ENCODE results near the gene CCBE1.
"Not testable (repeated sequence)": the region's sequence is repeated elsewhere in the genome, so short reads cannot be mapped to it uniquely, and the experiment has no call there.

Gene CCBE1

GRCh38 chr18:59684777-59685176 is 12.4 kb downstream of the CCBE1 start:
- TF ChIP-seq GATA1 (IDR thresholded peaks at IDR 0.05; ENCODE audit: low read depth, low read length) (no peak), POLR2A (IDR thresholded peaks at IDR 0.05; ENCODE audit: low read length) (no peak)
- no peak for DNase-seq

GRCh38 chr18:59681521-59682004 is 15.7 kb downstream of the CCBE1 start:
- no peak for DNase-seq
- TF ChIP-seq POLR2A (IDR thresholded peaks at IDR 0.05; ENCODE audit: low read length) (no peak), GATA1 (IDR thresholded peaks at IDR 0.05; ENCODE audit: low read depth, low read length) (no peak)

DNA sequence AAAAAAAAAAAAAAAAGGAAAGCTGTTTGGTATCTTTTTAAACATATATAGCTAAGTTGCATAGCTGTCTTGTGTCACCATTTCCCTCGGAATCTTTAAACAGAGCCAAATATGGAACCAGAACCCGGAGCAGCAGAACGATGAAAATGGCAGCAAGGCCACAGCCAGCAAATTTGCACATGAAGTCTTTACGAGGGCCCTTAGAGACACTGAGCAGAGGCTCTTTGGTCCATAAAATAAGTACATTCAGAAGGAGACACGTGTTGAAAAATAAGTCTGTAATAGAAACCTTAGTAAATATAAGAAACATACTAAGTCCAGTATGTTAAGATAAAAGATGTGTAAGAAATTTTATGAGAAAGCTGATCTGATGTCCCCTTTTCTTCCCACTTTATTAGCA is 16.2 kb downstream of the CCBE1 start:
- no peak for DNase-seq
- TF ChIP-seq GATA1 (IDR thresholded peaks at IDR 0.05; ENCODE audit: low read depth, low read length) (no peak), POLR2A (IDR thresholded peaks at IDR 0.05; ENCODE audit: low read length) (no peak)

GRCh38 chr18:59675346-59675745 is 21.9 kb downstream of the CCBE1 start:
- TF ChIP-seq POLR2A (IDR thresholded peaks at IDR 0.05; ENCODE audit: low read length) (no peak), GATA1 (IDR thresholded peaks at IDR 0.05; ENCODE audit: low read depth, low read length) (no peak)
- no peak for DNase-seq

DNA sequence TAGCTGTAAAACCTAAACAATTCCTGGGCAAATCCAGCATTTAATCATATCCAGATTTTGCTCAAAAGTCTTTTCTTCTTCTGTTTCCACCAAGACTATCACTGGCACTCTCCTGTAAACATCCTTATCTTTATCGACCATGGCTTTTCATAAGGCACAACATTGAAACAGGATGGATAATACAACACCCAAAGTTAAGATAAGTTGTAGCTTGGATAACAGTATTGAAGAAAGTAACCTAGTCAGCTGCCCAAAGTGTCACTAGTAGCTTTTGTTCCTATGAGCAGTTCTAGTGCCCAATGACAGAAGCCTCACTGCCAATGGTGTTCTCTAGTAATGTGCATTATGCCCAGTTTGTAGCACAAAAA is 22.3 kb downstream of the CCBE1 start:
- no peak for TF ChIP-seq GATA1 (IDR thresholded peaks at IDR 0.05; ENCODE audit: low read depth, low read length)
- TF ChIP-seq POLR2A (IDR thresholded peaks at IDR 0.05; ENCODE audit: low read length): no peak
- no peak for DNase-seq

GRCh38 chr18:59674186-59674902 is 22.9 kb downstream of the CCBE1 start:
- no peak for DNase-seq

DNA sequence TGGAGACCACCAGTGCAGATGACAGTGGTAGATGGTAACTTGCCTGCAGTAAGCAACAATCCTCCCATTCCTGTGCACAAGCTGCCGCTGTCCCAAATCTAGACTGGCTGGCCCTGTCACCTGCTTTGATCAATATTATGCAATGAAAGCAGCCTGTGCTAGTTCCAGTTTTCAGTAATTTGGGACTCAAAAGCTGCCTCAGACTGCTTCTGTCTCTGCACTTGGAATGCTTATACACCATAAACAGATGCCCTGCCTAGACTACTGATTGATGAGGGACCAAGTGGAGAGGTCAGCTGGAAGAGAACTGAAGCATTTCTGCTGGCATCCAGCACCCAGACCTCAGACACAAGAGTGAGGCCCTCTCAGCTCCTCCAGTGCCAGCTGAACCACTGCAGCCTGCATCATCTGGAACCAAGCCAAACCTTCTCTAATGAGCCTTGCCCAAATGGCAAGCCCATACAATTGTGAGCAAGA is 24.9 kb downstream of the CCBE1 start:
- TF ChIP-seq GATA1 (IDR thresholded peaks at IDR 0.05; ENCODE audit: low read depth, low read length): no peak
- TF ChIP-seq POLR2A (IDR thresholded peaks at IDR 0.05; ENCODE audit: low read length): no peak
- no peak for DNase-seq

More at GRCh38 chr18:59674186-59674902, 22.9 kb downstream of the CCBE1 start:
- no peak for TF ChIP-seq GATA1 (IDR thresholded peaks at IDR 0.05; ENCODE audit: low read depth, low read length)
- no peak for TF ChIP-seq POLR2A (IDR thresholded peaks at IDR 0.05; ENCODE audit: low read length)

DNA sequence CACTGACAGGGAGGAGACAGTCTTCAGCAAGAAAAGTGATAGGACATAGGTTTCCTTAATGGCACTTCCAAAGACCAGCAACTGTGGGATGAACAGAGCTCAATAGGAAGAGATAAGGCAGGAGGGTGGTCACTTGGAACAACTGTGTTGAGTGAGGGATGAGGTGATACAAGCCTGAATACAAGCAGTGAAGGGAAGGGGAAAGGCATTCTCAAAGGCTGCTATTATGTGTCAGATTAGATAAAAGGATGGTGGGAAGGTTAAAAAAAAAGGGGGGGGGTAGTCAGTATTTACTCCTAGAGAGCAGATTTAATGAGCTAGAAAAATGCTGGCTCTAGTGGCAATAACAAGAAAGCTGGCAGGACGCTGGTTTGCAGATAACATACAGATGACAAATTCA is 25.7 kb downstream of the CCBE1 start:
- DNase-seq: no peak
- no peak for TF ChIP-seq POLR2A (IDR thresholded peaks at IDR 0.05; ENCODE audit: low read length)

DNA sequence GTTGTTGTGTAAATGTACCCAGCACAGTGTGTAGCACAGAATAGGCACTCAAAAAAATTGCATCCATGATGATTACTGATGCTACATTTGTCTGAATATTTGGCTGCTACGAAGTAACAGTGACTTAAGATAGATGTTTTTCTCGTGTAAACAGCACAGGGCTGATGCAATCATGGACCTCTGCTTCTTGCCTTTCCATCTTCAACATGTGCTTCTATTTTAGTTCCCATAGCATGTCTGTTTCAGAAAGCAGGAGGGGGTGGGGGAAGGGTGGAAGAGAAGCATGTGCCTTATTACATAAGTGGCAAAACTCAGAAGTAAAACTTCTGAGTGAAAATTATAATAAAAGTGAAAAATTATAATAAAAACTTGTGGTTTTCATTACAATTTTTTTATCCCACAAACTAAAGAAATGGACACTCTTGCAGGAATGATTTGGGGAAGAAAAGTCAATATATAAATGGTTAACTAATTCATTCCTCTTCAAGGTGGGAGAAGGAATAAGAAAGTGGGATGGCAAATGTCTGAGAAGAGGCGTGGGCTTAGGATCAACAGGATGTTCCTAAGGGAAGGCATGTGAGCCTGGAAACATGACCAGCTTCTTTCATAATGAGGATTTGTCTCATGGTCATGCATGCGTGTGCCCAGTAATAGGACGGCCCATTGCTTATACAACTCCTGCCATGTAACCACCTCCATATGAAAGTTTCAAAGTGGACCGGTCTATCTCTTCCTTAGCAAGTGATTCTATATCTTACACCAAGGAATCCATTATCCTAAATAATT is 27.2 kb downstream of the CCBE1 start:
- TF ChIP-seq GATA1 (IDR thresholded peaks at IDR 0.05; ENCODE audit: low read depth, low read length): no peak
- TF ChIP-seq POLR2A (IDR thresholded peaks at IDR 0.05; ENCODE audit: low read length): no peak
- no peak for DNase-seq

- no peak for DNase-seq
- no peak for TF ChIP-seq GATA1 (IDR thresholded peaks at IDR 0.05; ENCODE audit: low read depth, low read length)
- no peak for TF ChIP-seq POLR2A (IDR thresholded peaks at IDR 0.05; ENCODE audit: low read length)
Measured at GRCh38 chr18:59667488-59667887, 29.7 kb downstream of the CCBE1 start.

DNA sequence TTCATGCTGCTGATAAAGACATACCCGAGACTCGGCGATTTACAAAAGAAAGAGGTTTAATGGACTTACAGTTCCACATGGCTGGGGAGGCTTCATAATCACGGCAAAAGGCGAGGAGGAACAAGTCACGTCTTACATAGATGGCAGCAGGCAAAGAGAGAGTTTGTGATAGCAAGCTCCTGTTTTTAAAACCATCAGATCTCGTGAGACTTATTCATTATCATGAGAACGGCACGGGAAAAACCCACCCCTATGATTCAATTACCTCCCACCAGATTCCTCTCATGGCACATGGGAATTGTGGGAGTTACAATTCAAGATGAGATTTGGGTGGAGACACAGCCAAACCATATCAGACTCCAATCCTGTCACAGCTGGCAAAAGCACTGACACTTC is 31.2 kb downstream of the CCBE1 start:
- not testable (repeated sequence) for DNase-seq

DNA sequence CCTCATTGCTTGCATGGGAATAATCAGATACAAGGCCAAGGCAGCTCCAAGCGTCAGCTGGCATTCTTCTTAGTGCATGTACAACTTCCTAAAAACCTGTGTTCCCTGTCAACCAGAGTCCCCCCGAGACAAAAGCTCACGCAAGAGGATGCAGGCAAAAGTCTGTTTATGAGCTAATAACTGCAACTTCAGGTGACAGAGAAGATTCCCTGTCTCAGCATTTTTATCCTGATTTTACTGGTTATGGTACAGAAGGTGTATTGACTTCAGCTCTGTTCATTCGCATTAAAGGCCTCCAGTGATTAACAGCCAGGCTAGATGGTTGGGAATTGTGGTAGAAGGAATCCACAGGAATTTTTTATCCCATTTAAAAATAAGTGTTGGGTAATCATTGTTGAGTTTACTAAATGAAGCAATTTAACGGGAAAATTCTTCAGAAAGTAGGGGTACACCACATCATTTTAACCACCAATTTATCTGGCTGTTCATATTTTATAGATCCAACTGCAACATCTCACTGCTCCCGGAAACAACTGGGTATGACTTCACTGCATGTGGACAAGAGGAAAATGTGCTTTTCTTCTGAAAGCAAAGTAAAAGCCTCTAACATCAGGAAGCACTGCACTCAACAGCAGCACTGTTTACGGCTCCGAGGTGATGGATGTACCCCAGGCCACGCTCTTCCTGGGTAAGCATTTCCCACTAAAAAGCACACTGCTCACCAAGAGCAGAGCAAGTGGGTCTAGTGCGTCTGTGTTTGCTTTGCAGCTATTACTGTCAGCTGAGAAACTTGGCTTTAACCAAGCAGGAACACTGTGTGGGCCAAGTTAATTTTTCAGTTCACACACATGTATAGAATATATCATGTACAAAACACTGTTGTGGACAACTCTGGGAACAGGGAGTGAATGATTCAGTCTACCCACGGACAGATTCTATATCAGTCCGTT is 31.9 kb downstream of the CCBE1 start:
- TF ChIP-seq POLR2A (IDR thresholded peaks at IDR 0.05; ENCODE audit: low read length): no peak
- no peak for TF ChIP-seq GATA1 (IDR thresholded peaks at IDR 0.05; ENCODE audit: low read depth, low read length)
- DNase-seq: no peak

DNA sequence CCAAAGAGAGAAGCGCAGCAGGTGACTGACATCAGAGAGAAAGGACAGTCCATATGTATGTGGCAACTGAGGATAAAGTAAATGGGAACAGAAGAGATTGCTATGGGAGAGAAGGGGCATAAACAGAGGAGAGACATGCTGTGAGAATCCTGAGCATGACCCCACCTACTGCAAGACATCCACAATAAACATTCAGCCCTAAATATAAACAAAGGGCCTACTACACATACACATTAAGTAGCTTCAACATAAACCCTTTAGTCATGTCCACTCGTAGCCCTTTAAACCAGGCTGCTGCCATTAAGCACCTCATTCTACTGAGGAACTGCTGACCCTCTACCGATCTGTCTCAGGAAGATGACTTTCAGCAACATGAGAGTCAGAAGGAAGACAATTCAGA is 32.9 kb downstream of the CCBE1 start:
- DNase-seq: no peak
- TF ChIP-seq GATA1 (IDR thresholded peaks at IDR 0.05; ENCODE audit: low read depth, low read length): no peak
- no peak for TF ChIP-seq POLR2A (IDR thresholded peaks at IDR 0.05; ENCODE audit: low read length)

DNA sequence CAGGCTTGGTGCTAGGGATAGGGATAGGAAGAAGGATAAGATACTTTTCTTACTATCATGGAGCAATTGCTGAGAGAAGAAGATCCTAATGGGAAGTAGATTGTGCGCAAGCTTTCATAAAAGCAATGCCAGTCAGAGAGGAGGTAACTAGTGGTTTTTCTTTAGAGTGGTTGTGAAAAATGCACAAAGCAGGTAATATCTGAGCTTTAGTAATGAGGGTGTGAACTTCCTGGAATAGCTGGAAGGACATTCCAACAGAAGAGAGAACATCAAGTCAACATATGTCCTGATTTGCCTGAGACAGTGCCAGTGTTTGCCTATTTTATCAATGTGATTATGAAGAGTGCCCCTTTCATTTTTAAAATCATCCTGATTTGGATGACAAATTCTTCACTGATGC is 34.1 kb downstream of the CCBE1 start:
- TF ChIP-seq POLR2A (IDR thresholded peaks at IDR 0.05; ENCODE audit: low read length): no peak
- DNase-seq: no peak

Measured in erythroblast (primary cell).